ENCODE measurements around the gene CD226.
"Not testable (repeated sequence)": the region's sequence is repeated elsewhere in the genome, so short reads cannot be mapped to it uniquely, and the experiment has no call there.

The CD226 gene

DNA sequence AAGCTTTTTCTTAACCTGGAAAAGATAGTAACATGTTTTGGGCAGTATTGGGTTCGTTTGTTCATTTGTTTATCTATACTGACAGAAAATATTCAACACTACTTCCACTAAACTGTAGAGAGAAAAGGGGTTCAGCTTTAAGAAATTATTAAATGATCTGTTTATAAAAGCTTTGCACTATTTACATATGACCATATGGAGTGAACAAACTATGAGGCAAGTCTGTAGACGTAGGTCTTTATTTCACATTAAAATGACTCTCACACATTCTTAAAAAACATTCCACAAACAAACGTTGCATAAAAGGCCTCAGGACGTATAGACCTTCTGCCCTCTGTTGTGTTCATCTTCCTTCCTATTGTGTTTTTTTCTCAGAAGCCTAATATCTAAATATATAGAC, 94.6 kb downstream of the CD226 start:
- DNase-seq (ENCODE audit: insufficient read length) (no peak), FAIRE-seq (no peak)
- TF ChIP-seq POLR2AphosphoS5 (IDR thresholded peaks at IDR 0.05; ENCODE audit: low read depth, low read length) (no peak), POLR2A (IDR thresholded peaks at IDR 0.05; ENCODE audit: low read depth, low read length) (no peak), TAF1 (IDR thresholded peaks at IDR 0.05; ENCODE audit: borderline replicate concordance, low read depth, low read length) (no peak)

DNA sequence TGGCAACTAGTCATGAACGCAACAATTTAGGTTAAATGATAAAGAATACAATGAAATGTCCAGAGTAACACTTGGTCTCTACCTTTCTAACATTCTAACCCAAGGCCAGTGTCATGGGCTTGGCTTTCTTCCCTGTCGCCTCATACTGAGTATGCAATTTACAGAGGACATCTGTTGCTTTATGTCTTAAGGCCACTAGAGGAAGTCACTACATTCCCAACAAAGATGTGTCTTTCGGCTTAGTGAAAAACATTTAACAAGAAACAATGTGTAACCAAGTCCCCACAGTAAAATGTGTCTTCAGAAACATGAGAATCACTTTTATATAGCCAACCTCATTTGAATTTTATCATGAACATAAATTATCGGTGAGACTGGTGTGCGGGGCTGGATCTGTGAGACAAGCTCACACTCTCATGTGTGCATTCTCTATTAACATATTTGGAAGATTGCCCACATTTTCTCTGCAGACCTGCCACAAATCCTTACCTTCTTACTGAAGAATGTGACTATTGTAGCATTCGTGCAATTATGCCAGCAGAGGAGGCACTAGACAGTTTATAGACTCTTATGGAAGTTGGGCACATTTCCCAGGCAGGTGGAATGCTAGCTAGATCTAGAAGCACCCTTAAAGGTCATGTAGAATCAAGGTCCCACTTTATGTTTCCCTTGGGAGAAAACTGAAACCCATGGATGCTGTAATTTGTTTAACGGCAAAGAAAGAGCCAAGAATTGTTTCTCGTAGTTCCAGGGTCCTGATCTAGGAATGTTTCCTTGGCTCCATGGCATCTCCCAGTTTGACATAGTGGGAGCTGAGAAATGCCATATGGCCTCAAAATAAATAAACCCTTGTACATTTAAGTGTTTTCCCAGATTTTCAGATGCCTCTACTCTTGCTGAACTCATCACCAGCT, 101.8 kb downstream of the CD226 start:
- TF ChIP-seq POLR2A (IDR thresholded peaks at IDR 0.05; ENCODE audit: low read depth, low read length) (no peak), TAF1 (IDR thresholded peaks at IDR 0.05; ENCODE audit: borderline replicate concordance, low read depth, low read length) (no peak), POLR2AphosphoS5 (IDR thresholded peaks at IDR 0.05; ENCODE audit: low read depth, low read length) (no peak)
- DNase-seq (ENCODE audit: insufficient read length) = no peak
- peak; percentile 67 for FAIRE-seq

DNA sequence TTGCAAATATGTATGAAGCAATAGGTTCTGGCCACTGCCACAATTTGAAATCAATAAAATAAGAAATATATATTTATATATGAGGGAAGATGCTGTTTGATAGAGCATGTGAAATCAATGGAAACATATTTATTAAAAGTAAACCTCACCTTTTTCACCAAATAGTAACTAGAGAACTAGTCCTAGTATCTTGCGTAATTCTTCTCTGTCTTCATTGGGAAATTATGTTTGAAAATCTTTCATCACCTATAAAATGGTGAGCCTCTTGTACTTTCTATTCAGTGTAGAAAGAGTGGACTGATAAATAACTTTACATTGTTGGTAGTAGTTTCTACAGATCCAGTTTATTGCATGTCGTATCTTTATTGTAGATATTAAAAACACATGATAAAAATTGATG, 103.0 kb downstream of the CD226 start:
- TF ChIP-seq TAF1 (IDR thresholded peaks at IDR 0.05; ENCODE audit: borderline replicate concordance, low read depth, low read length) = no peak
- no peak for TF ChIP-seq POLR2A (IDR thresholded peaks at IDR 0.05; ENCODE audit: low read depth, low read length)
- no peak for TF ChIP-seq POLR2AphosphoS5 (IDR thresholded peaks at IDR 0.05; ENCODE audit: low read depth, low read length)
- no peak for FAIRE-seq
- no peak for DNase-seq (ENCODE audit: insufficient read length)

DNA sequence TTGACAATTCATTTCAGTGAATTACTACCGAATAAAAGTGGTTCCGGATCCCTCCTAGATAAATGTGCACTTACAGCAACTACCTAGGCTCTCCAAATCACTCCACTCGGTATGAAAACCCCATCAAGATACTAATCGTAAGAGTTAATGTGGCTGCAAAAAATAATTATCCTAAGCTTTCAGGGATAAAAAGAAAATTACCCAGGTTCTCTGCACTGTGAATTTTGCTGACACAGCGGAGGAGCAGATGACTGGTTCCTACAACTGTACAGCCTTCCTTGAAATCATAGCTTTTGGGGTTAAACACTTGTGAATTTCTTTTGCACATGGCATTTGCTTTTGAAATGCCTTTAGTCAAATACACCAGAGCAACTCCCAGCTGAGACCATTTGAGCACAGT, 104.7 kb downstream of the CD226 start:
- TF ChIP-seq TAF1 (IDR thresholded peaks at IDR 0.05; ENCODE audit: borderline replicate concordance, low read depth, low read length) = no peak
- no peak for TF ChIP-seq POLR2A (IDR thresholded peaks at IDR 0.05; ENCODE audit: low read depth, low read length)
- TF ChIP-seq POLR2AphosphoS5 (IDR thresholded peaks at IDR 0.05; ENCODE audit: low read depth, low read length) = no peak
- FAIRE-seq (no peak), DNase-seq (ENCODE audit: insufficient read length) (no peak)

DNA sequence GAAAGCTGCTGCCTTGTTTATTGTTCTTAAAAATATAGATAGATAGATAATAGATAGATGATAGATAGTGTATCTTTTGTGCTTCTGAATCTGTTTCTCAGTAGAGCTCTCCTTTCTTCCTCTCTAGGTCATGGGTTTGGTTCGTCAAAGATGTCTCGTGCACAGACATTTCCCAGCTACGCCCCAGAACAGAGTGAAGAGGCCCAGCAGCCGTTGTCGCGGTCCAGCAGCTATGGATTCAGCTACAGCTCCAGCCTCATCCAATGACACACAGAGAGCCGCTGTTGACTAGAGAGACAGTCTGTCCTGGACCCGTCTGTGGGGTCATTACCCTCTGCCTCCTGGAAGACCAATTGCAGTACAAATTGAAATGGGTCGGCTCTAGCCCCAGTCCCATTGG, 106.6 kb downstream of the CD226 start:
- no peak for DNase-seq (ENCODE audit: insufficient read length)
- TF ChIP-seq POLR2AphosphoS5 (IDR thresholded peaks at IDR 0.05; ENCODE audit: low read depth, low read length) = no peak
- no peak for TF ChIP-seq TAF1 (IDR thresholded peaks at IDR 0.05; ENCODE audit: borderline replicate concordance, low read depth, low read length)
- no peak for TF ChIP-seq POLR2A (IDR thresholded peaks at IDR 0.05; ENCODE audit: low read depth, low read length)
- no peak for FAIRE-seq

DNA sequence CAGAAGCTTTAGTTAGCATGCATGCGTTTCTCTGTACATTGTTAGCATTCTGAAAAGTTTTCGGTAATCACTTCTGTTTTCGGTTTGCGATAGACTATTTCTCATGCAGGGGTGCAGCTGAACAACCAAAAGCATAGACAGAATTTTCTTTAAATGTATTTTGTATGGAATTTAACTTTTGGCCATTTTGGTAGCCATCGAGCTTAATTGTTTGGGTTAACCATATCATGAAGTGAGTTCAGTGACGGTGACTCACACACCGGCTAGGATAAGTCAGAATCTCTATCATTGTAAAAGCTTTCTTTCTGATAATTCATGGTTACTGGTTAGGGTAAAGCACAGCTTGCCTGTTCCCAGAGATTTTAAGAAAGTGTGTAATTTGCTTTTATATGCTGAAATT, 107.2 kb downstream of the CD226 start:
- FAIRE-seq = no peak
- DNase-seq (ENCODE audit: insufficient read length) = no peak
- TF ChIP-seq POLR2A (IDR thresholded peaks at IDR 0.05; ENCODE audit: low read depth, low read length) (no peak), POLR2AphosphoS5 (IDR thresholded peaks at IDR 0.05; ENCODE audit: low read depth, low read length) (no peak)

DNA sequence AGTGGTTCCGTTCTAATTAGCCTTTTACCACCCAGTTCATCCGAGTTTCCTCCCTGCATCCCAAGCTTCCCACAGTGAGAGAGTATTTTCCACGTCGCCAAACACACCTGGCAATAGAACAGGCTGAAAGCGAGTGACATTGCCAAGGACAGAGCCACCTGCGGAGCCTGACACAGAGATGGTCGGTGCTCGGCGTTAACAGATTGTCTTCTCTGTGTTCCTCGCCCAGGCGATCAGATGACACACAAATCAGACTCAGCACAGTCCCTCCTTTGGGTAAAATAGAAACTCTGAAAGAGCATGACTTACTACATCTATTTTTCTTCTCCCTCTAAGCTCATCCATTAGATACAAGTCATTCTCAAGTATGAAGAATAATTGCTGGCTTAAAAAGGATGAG, 107.7 kb downstream of the CD226 start:
- TF ChIP-seq POLR2AphosphoS5 (IDR thresholded peaks at IDR 0.05; ENCODE audit: low read depth, low read length) (no peak), POLR2A (IDR thresholded peaks at IDR 0.05; ENCODE audit: low read depth, low read length) (no peak), TAF1 (IDR thresholded peaks at IDR 0.05; ENCODE audit: borderline replicate concordance, low read depth, low read length) (no peak)
- DNase-seq (ENCODE audit: insufficient read length) = no peak
- peak; percentile 21 for FAIRE-seq

DNA sequence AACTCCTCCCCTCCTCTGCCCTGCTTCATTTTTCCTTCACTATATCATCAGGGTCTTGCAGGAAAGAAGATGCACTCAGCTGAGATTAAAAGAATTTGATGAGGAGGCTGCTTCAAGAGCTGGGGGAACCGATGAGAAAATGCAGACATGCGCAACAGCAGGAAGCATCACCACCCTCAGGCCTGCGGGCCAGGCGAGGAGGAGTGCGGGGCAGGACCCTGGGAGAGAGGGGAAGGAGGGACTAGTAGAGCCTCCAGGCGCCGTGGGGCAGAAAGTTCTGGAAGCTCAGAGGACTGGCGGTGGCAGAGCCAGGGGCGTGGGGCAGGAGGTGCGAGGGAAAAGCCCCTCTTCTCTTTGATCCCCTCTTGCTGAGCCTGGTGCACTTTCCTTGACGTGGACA, 108.2 kb downstream of the CD226 start:
- DNase-seq (ENCODE audit: insufficient read length) = no peak
- FAIRE-seq = no peak
- TF ChIP-seq TAF1 (IDR thresholded peaks at IDR 0.05; ENCODE audit: borderline replicate concordance, low read depth, low read length) = no peak
- no peak for TF ChIP-seq POLR2A (IDR thresholded peaks at IDR 0.05; ENCODE audit: low read depth, low read length)
- TF ChIP-seq POLR2AphosphoS5 (IDR thresholded peaks at IDR 0.05; ENCODE audit: low read depth, low read length) = no peak

DNA sequence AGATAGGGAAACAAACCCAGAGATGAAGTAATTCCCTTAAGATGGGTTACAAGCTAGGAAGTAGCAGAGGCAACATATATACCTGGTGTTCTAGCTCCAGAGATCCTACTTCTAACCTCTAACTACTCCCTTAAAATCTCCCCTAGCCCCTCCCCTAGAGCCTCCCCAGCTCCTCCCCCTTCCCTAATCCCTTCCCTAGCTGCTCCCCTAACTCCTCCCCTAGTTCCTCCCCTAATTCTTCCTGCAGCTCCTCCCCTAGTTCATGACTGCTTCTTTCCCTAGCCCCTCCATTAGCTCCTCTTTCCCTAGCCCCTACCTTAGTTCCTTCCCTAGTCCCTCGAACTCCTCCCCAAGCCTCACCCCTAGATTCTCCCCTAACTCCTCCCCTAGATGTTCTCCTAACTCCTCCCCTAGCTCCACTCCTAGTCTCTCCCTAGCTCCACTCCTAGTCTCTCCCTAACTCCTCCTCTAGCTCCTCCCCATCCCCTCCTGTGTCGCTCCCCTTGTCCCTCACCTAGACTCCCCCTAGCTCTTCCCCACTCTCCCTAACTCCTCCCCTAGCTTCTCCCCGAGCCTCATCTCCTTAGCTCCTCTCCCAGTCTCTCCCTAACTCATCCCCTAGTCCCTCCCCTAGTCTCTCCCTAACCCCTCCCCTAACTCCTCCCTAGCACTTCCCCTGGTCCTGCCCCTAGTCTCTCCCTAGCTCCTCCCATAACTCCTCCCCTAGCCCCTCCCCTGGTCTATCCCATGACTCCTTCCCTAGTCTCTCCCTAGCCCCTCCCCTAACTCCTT, 108.9 kb downstream of the CD226 start:
- TF ChIP-seq TAF1 (IDR thresholded peaks at IDR 0.05; ENCODE audit: borderline replicate concordance, low read depth, low read length) (no peak), POLR2AphosphoS5 (IDR thresholded peaks at IDR 0.05; ENCODE audit: low read depth, low read length) (no peak), POLR2A (IDR thresholded peaks at IDR 0.05; ENCODE audit: low read depth, low read length) (no peak)
- no peak for FAIRE-seq
- no peak for DNase-seq (ENCODE audit: insufficient read length)

DNA sequence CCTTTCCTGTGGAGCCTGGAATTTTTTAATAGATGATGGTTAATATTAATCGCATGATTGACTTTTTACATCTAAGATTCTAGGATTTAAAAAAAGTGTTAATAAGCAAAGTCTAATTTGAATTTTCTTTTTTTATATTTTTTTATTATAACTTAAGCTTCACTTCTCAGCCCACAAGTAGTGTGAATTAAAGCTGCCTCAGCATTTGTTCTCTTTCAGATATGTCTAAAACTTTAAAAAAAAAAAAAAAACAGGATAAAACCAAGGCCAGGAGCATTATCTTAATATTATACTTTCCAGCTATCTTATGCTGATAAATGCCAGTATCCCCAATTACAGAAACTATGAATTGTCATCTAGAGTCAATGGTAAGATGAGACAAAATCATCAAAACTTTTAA, 109.7 kb downstream of the CD226 start:
- FAIRE-seq = no peak

DNA sequence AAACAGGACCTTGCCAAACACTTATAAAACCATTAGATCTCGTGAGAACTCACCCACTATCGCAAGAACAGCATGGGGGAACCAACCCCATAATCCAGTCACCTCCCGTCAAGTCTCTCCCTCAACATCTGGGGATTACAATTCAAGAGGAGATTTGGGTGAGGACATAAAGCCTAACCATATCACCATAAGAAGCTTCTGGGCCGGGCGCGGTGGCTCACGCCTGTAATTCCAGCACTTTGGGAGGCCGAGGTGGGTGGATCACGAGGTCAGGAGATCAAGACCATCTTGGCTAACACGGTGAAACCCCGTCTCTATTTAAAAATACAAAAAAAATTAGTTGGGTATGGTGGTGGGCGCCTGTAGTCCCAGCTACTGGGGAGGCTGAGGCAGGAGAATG, 112.7 kb downstream of the CD226 start:
- DNase-seq (ENCODE audit: insufficient read length); FAIRE-seq: not testable (repeated sequence)

More for the DNA sequence above, 109.7 kb downstream of the CD226 start:
- TF ChIP-seq POLR2A (IDR thresholded peaks at IDR 0.05; ENCODE audit: low read depth, low read length) (no peak), TAF1 (IDR thresholded peaks at IDR 0.05; ENCODE audit: borderline replicate concordance, low read depth, low read length) (no peak), POLR2AphosphoS5 (IDR thresholded peaks at IDR 0.05; ENCODE audit: low read depth, low read length) (no peak)
- no peak for DNase-seq (ENCODE audit: insufficient read length)

DNA sequence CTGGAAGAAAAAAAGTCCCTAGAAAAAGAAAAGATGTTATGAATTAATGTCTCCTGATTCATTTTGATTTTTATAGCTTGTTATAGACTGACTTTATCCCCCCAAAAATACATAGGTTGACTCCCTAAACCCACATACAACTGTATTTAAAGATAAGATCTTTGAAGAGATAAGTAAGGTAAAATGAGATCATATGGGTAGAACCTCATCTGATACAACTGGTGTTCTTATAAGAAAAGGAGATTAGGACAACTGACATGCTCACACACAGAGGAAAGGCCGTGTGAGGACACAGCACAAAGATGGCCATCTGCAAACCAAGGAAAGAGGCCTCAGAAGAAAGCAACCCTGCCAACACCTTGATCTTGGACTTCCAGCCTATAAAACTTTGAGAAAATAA, 117.5 kb downstream of the CD226 start:
- no peak for TF ChIP-seq TAF1 (IDR thresholded peaks at IDR 0.05; ENCODE audit: borderline replicate concordance, low read depth, low read length)
- no peak for TF ChIP-seq POLR2AphosphoS5 (IDR thresholded peaks at IDR 0.05; ENCODE audit: low read depth, low read length)
- no peak for TF ChIP-seq POLR2A (IDR thresholded peaks at IDR 0.05; ENCODE audit: low read depth, low read length)
- FAIRE-seq (no peak), DNase-seq (ENCODE audit: insufficient read length) (no peak)
